Mesothelial cell of epicardium (in vitro differentiated cells): ENCODE data around the gene NSUN6. TPM values are rescaled to one million over a fixed set of nuclear protein-coding genes. Genes with fewer than 3 reads are reported as not detected.

ENCODE experiments used
- DNase-seq, 2 experiments: peaks; one replicate each; pipeline ENCODE4 v3.0.0; 2021; ENCODE audit warnings: low spot score in 2 of 2; ENCODE audit not compliant: unreplicated experiment in 2 of 2
- H3K27ac Mint-ChIP-seq: 2 replicates; pipeline ENCODE4 v1.8.0; 2021; ENCODE audit warnings: mixed read lengths
- H3K27me3 Mint-ChIP-seq: 2 replicates; pipeline ENCODE4 v1.8.0; 2021; ENCODE audit warnings: low read depth, mixed read lengths
- H3K36me3 Mint-ChIP-seq: 2 replicates; pipeline ENCODE4 v1.8.0; 2021; ENCODE audit warnings: mixed read lengths
- H3K4me1 Mint-ChIP-seq: 2 replicates; pipeline ENCODE4 v1.8.0; 2021; ENCODE audit warnings: mixed read lengths
- H3K4me3 Mint-ChIP-seq: 2 replicates; pipeline ENCODE4 v1.8.0; 2021; ENCODE audit warnings: mild to moderate bottlenecking, moderate library complexity, mixed read lengths
- H3K9me3 Mint-ChIP-seq: 2 replicates; pipeline ENCODE4 v1.8.0; 2021; ENCODE audit warnings: mixed read lengths
- total RNA-seq: library from RNA; stranded (reverse); gene quantifications from 3 replicates; pipeline ENCODE4 v1.2.1, GENCODE V29; 2021
- TF ChIP-seq, protein P1 (sequence below): fragments of 200-600 bp; sonication (generic); IDR thresholded peaks from one replicate; pipeline ENCODE4 v1.5.0; 2021; ENCODE audit warnings: antibody characterized with exemption; ENCODE audit not compliant: unreplicated experiment

The NSUN6 gene
- 21.9 to 25.1 TPM (median 22.2 TPM) in 3 replicates for total RNA-seq

DNA sequence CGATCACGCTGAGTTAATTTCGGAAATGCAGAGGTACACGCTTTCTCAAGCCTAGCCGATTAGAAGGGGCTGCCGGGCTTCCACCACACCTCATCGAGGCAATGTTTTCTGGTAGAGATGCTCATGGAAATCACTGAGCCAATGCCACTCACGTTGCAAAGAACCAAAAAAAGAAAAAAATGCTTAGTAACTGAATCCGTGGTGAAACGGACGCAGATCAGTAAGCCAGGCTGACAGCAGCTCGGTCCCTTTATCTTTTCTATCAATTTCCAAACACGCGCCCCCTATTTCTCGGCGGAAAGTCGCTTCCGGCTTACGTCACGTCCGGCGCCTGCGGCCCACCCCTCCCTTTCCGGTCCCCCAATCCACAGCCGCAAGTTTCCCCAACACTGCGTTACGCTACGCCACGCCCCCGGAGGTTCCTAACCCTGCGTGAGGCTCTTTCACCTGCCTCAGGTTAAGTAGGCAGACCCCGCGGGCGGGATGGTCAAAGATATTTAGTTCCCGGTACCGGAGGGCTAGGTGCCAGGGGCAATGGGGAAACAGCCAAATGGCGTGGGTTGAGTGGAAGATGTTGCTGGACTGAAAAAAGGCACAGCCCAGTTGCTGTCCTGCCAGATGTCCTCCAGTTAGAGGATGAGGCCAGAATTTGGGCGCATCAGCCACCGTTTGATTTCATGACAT lies at the start of gene NSUN6:
Gene NSUN6 (minus strand): TSS at position 264 of the 684 bp plus-strand sequence. CDS start 384 bp downstream, outside the sequence.
- TF ChIP-seq, protein P1, sequence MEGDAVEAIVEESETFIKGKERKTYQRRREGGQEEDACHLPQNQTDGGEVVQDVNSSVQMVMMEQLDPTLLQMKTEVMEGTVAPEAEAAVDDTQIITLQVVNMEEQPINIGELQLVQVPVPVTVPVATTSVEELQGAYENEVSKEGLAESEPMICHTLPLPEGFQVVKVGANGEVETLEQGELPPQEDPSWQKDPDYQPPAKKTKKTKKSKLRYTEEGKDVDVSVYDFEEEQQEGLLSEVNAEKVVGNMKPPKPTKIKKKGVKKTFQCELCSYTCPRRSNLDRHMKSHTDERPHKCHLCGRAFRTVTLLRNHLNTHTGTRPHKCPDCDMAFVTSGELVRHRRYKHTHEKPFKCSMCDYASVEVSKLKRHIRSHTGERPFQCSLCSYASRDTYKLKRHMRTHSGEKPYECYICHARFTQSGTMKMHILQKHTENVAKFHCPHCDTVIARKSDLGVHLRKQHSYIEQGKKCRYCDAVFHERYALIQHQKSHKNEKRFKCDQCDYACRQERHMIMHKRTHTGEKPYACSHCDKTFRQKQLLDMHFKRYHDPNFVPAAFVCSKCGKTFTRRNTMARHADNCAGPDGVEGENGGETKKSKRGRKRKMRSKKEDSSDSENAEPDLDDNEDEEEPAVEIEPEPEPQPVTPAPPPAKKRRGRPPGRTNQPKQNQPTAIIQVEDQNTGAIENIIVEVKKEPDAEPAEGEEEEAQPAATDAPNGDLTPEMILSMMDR = no peak
- DNase-seq = peak; percentile 81 to 92
- Mint-ChIP-seq H3K4me3 (peak within 1 kb of the TSS; percentile 94), H3K9me3 (no peaks in the 10 kb centered on the region), H3K4me1 (peaks cover 35% of the 10 kb centered on the region), H3K36me3 (no peaks in the 10 kb centered on the region), H3K27me3 (no peaks in the 10 kb centered on the region), H3K27ac (peak within 1 kb of the TSS; percentile 95)

- Mint-ChIP-seq H3K4me1 (no peaks in the 10 kb centered on the region), H3K36me3 (no peaks in the 10 kb centered on the region), H3K27ac (no peak overlapping the region), H3K4me3 (no peak overlapping the region), H3K9me3 (peaks cover 8% of the 10 kb centered on the region), H3K27me3 (no peaks in the 10 kb centered on the region)
- TF ChIP-seq, protein P1 = no peak
- no peak for DNase-seq
These were observed 48.8 kb upstream of the NSUN6 start for GRCh38 chr10:18699849-18700840.

- DNase-seq = no peak
- Mint-ChIP-seq H3K9me3 (no peaks in the 10 kb centered on the region), H3K4me3 (no peak overlapping the region), H3K27ac (no peak overlapping the region), H3K27me3 (no peaks in the 10 kb centered on the region), H3K36me3 (no peaks in the 10 kb centered on the region), H3K4me1 (peaks cover 7% of the 10 kb centered on the region)
- TF ChIP-seq, protein P1 = no peak
These were observed 39.2 kb upstream of the NSUN6 start for GRCh38 chr10:18690541-18690940.

- Mint-ChIP-seq H3K4me3 (no peak overlapping the region), H3K36me3 (no peaks in the 10 kb centered on the region), H3K4me1 (peaks cover 7% of the 10 kb centered on the region), H3K9me3 (no peaks in the 10 kb centered on the region), H3K27ac (no peak overlapping the region), H3K27me3 (no peaks in the 10 kb centered on the region)
- no peak for DNase-seq
- TF ChIP-seq, protein P1 = no peak
These were observed 38.1 kb upstream of the NSUN6 start for GRCh38 chr10:18689498-18689897.

DNA sequence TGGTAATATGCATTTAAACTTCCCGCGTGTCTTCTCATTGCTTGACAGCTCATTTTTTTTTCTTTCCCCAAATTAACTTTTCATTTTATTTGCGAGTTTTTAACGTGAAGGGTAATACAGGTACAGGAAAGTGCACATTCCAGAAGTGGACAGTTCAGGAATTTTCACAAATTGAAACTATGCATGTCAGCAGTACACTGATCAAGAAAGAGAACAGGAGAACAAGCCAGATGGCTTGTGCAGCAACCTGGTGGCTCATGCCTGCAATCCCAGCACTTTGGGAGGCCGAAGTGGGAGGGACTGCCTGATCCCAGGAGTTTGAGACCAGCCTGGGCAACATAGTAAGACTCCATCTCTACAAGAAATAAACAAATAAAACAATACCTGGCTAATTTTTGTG lies 36.3 kb upstream of the NSUN6 start:
- H3K4me3 Mint-ChIP-seq = no peak overlapping the region
- H3K27me3 Mint-ChIP-seq = no peaks in the 10 kb centered on the region
- DNase-seq = no peak
- H3K4me1 Mint-ChIP-seq = peaks cover 12% of the 10 kb centered on the region
- peaks cover 4% of the 10 kb centered on the region for H3K36me3 Mint-ChIP-seq
- no peaks in the 10 kb centered on the region for H3K9me3 Mint-ChIP-seq
- H3K27ac Mint-ChIP-seq = no peak overlapping the region
- TF ChIP-seq, protein P1 = no peak
